MG63 (cell line): ENCODE measurements around the gene GULP1. TPM values are rescaled to one million over a fixed set of nuclear protein-coding genes. Genes with fewer than 3 reads are reported as not detected.

Experiments used
- DNase-seq: peaks from one replicate; pipeline ENCODE4 v3.0.0-alpha.2; 2020
- H3K27me3 ChIP-seq: fragments of 250-450 bp; sonication (Bioruptor Pico); 2 replicates; pipeline ENCODE4 v1.5.1; 2020; ENCODE audit warnings: mild to moderate bottlenecking, moderate library complexity
- H3K36me3 ChIP-seq: fragments of 250-450 bp; sonication (Bioruptor Pico); 2 replicates; pipeline ENCODE4 v1.5.1; 2020; ENCODE audit warnings: mild to moderate bottlenecking, moderate library complexity
- H3K4me3 ChIP-seq: fragments of 250-450 bp; sonication (Bioruptor Pico); 2 replicates; pipeline ENCODE4 v1.5.1; 2020; ENCODE audit warnings: mild to moderate bottlenecking, moderate library complexity
- H3K9me3 ChIP-seq: fragments of 250-450 bp; sonication (Bioruptor Pico); 2 replicates; pipeline ENCODE4 v1.5.1; 2020; ENCODE audit warnings: mild to moderate bottlenecking, moderate library complexity
- total RNA-seq: library from RNA; depleted of rRNA; stranded (reverse); fragments of >200 nt; shearing (Covaris generic); gene quantifications from 2 replicates; pipeline ENCODE4 v1.2.3, GENCODE V29; 2014; ENCODE audit warnings: low replicate concordance

GULP1 gene
- total RNA-seq, 1 experiment from 2014 or later: 14.6 TPM

DNA sequence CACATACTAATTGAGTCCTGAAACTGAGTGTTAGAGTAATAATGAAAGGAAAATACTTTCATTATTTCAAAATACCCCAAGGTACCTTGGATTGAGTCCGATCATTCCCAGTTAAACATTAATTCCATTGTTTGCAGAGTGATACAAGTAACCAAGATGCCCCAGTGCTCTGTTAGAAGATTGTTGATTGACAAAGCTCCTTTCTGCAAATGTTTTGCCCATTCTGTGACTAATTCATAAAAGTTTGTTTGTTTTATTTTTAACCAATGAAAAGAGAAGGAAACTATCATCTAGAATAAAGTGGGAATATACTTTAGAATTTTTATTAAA, 124.0 kb downstream of the GULP1 start:
- Histone ChIP-seq H3K36me3 (no peaks in the 10 kb centered on the region), H3K27me3 (no peaks in the 10 kb centered on the region), H3K9me3 (peaks cover 3% of the 10 kb centered on the region), H3K4me3 (no peak overlapping the region)
- DNase-seq: no peak

- H3K36me3 ChIP-seq: no peaks in the 10 kb centered on the region
- DNase-seq: no peak
- H3K4me3 ChIP-seq: no peak overlapping the region
- H3K9me3 ChIP-seq: peaks cover 3% of the 10 kb centered on the region
- no peaks in the 10 kb centered on the region for H3K27me3 ChIP-seq
These were observed 124.7 kb downstream of the GULP1 start for GRCh38 chr2:188416367-188416766.

DNA sequence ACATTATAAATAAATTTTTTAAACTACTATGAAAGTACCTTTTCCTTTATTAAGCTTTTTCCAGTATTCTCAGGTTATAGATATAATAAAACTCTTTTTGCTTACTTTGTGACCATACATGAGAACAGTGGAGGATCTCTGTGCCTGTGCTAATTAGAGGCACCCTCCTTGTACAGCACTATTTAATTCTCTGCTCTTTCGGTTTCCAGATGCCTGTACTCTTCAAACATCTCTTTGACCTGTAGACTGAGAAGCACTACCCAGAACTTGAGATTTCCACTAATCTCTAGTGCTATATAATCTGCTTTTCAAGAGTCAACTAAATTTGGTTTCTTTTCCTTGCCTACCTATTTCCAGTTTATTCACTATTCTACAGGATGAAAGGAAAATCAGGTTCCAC, 131.1 kb downstream of the GULP1 start:
- H3K4me3 ChIP-seq: no peak overlapping the region
- DNase-seq: no peak
- no peaks in the 10 kb centered on the region for H3K36me3 ChIP-seq
- H3K9me3 ChIP-seq: peaks cover 3% of the 10 kb centered on the region
- H3K27me3 ChIP-seq: no peaks in the 10 kb centered on the region

- Histone ChIP-seq H3K4me3 (no peak overlapping the region), H3K36me3 (no peaks in the 10 kb centered on the region), H3K9me3 (no peaks in the 10 kb centered on the region), H3K27me3 (no peaks in the 10 kb centered on the region)
- DNase-seq: no peak
These were observed 133.6 kb downstream of the GULP1 start for GRCh38 chr2:188425266-188425665.

DNA sequence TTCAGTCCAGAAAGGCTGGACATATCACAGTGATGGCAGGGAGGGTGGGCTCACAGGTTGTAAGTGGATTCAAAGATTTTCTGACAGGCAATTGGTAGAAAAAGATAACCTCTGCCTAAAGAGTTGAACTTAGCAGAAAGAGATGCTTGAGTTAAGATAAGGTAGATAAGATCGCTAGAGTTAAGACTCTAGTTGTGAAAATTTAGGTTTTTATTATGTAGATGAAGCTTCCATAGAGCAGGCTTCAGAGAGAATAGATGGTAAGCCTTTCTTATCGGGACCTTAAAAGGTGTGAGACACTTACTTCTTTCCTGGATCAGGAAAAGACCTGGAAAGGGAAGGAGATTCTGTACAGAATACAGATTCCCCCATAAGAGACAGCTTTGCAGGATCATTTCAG, 134.4 kb downstream of the GULP1 start:
- no peak for DNase-seq
- no peak overlapping the region for H3K4me3 ChIP-seq
- no peaks in the 10 kb centered on the region for H3K9me3 ChIP-seq
- no peaks in the 10 kb centered on the region for H3K27me3 ChIP-seq
- H3K36me3 ChIP-seq: no peaks in the 10 kb centered on the region

- no peak overlapping the region for H3K4me3 ChIP-seq
- H3K36me3 ChIP-seq: no peaks in the 10 kb centered on the region
- no peaks in the 10 kb centered on the region for H3K9me3 ChIP-seq
- DNase-seq: no peak
- H3K27me3 ChIP-seq: no peaks in the 10 kb centered on the region
These were observed 139.0 kb downstream of the GULP1 start for GRCh38 chr2:188430705-188431104.

GRCh38 chr2:188434018-188434417, 142.3 kb downstream of the GULP1 start:
- Histone ChIP-seq H3K36me3 (no peaks in the 10 kb centered on the region), H3K9me3 (no peaks in the 10 kb centered on the region), H3K27me3 (no peaks in the 10 kb centered on the region), H3K4me3 (no peak overlapping the region)
- no peak for DNase-seq

GRCh38 chr2:188435115-188435514, 143.4 kb downstream of the GULP1 start:
- Histone ChIP-seq H3K9me3 (no peaks in the 10 kb centered on the region), H3K36me3 (no peaks in the 10 kb centered on the region), H3K4me3 (no peak overlapping the region), H3K27me3 (no peaks in the 10 kb centered on the region)
- DNase-seq: no peak

GRCh38 chr2:188437537-188437936, 145.9 kb downstream of the GULP1 start:
- DNase-seq: no peak
- H3K9me3 ChIP-seq: no peaks in the 10 kb centered on the region
- H3K36me3 ChIP-seq: no peaks in the 10 kb centered on the region
- no peaks in the 10 kb centered on the region for H3K27me3 ChIP-seq
- no peak overlapping the region for H3K4me3 ChIP-seq

DNA sequence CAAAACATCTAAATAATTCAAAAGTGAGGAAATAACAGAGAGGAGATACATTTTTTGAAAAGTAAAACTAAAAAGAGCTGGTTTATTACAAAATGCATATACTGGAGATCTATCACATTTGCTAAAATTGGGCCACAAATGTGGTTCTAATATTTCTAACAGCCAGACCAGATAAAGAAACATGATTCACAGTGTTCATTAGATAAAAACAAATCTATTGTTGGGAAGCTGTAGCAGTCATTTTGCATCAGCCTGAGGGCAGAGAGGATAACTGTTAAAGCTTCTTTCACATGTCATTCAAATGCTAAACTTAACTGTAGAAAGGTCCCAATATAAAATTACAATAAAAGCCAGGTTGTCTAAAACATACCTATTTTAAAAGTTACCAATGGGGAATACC, 148.3 kb downstream of the GULP1 start:
- H3K9me3 ChIP-seq: no peaks in the 10 kb centered on the region
- no peak overlapping the region for H3K4me3 ChIP-seq
- H3K36me3 ChIP-seq: no peaks in the 10 kb centered on the region
- no peak for DNase-seq
- no peaks in the 10 kb centered on the region for H3K27me3 ChIP-seq

GRCh38 chr2:188440849-188441248, 149.2 kb downstream of the GULP1 start:
- no peak for DNase-seq
- Histone ChIP-seq H3K36me3 (no peaks in the 10 kb centered on the region), H3K9me3 (no peaks in the 10 kb centered on the region), H3K27me3 (no peaks in the 10 kb centered on the region), H3K4me3 (no peak overlapping the region)

- Histone ChIP-seq H3K4me3 (no peak overlapping the region), H3K27me3 (no peaks in the 10 kb centered on the region), H3K36me3 (no peaks in the 10 kb centered on the region), H3K9me3 (no peaks in the 10 kb centered on the region)
- no peak for DNase-seq
These were observed 149.7 kb downstream of the GULP1 start for GRCh38 chr2:188441288-188441947.

DNA sequence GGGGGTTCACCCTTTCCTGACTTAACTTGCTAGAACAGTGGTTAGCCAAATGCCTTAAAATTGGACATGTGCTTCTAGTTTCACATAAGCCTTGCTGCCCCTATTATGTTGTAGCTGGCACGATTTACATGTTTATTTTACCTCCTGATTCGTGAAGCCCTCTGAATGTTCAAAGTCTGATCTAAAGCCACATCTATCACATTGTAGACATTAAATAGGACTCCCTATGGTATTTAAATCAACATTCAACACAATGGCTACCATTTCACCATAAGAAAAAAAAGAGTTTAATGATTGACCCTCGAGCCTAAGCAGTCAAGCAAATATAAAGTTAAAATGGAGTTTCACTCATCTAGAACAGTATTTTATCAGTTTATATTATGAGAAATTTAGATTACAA, 151.5 kb downstream of the GULP1 start:
- H3K27me3 ChIP-seq: no peaks in the 10 kb centered on the region
- no peak for DNase-seq
- no peak overlapping the region for H3K4me3 ChIP-seq
- H3K9me3 ChIP-seq: no peaks in the 10 kb centered on the region
- H3K36me3 ChIP-seq: no peaks in the 10 kb centered on the region

DNA sequence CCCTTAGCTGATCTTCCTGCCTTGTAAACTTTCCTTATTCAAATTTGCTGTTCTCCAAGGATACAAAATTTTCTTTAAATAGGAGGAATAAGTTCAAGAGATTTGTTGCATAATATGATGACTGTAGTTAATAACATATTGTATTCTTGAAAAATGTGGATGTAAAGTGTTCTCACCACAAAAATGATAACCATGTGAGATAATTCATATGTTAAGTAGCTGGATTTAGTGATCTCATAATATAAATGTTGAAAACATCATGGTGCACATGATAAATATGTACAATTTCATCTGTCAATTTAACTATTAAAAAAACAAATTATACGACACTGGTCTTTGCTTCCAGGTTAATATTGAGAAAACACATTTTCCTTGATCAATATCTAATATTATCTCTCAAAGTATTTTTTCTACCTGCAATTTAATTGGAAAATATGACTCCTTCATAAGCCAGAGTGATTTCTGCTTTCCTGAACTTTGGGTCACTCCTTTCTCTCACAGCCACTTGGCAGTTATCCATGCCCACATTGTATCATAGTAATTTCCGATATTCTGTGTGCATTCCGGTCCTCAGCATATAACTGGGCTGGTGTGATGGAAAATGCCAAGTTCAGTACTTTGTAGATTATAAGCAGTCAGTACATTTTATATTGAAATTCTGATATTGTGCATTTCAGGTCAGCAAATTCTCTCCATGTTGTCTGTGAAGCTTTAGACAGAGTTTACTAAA, 152.6 kb downstream of the GULP1 start:
- no peak overlapping the region for H3K4me3 ChIP-seq
- no peaks in the 10 kb centered on the region for H3K36me3 ChIP-seq
- DNase-seq: no peak
- H3K9me3 ChIP-seq: no peaks in the 10 kb centered on the region
- H3K27me3 ChIP-seq: no peaks in the 10 kb centered on the region

- H3K4me3 ChIP-seq: no peak overlapping the region
- DNase-seq: no peak
- no peaks in the 10 kb centered on the region for H3K27me3 ChIP-seq
- no peaks in the 10 kb centered on the region for H3K36me3 ChIP-seq
- H3K9me3 ChIP-seq: no peaks in the 10 kb centered on the region; the same call in 1 of the 2 replicates
These were observed 157.9 kb downstream of the GULP1 start for GRCh38 chr2:188449561-188449960.

- Histone ChIP-seq H3K9me3 (no peaks in the 10 kb centered on the region; the same call in 1 of the 2 replicates), H3K27me3 (no peaks in the 10 kb centered on the region), H3K4me3 (no peak overlapping the region), H3K36me3 (no peaks in the 10 kb centered on the region)
- DNase-seq: no peak
These were observed 158.3 kb downstream of the GULP1 start for GRCh38 chr2:188449971-188450370.

DNA sequence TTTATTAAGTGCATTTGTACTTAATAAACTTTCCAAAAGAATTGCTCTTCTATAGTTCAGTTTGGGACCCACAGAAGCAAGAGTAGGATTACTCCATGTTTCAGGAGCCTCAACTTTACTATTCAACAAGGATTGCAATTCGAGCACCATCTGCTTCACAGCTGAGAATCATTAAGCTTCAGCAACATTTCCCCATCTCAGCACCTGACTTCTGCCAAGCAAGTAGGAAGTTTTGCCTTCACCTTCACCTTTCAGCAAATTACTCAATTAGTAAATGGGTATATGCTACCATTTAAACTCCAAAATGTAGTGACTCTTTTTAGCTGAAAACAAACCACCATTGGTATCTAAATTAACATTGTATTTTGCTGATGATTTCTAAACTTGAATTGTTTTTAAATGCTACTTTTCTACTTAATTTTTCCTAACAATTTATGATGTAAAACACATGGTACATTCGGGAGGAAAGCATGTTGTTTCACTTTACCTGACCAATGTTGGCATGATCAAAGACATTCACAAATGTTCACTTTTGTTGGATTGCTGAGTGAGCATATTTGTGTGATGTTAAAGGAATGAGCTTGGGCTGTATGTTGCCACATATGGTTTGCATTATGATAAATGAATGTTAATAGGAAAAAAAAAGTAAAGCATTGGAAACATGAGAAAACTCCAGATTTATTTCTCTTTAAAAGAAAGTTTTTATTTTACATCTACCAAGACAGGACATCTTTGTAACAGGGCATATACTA, 159.2 kb downstream of the GULP1 start:
- H3K9me3 ChIP-seq: no peaks in the 10 kb centered on the region; the same call in 1 of the 2 replicates
- no peak overlapping the region for H3K4me3 ChIP-seq
- H3K36me3 ChIP-seq: no peaks in the 10 kb centered on the region
- DNase-seq: no peak
- no peaks in the 10 kb centered on the region for H3K27me3 ChIP-seq
